Stimulated activated CD8-positive, alpha-beta memory T cell treated with anti-CD3 and anti-CD28 coated beads, Interleukin-4, amount 100 ng/mL, for 24 hours (primary cell): ENCODE measurements around the gene ENO2.

Experiments
- DNase-seq: peaks from one replicate; pipeline ENCODE4 v3.0.0-alpha.2; 2020; ENCODE audit warnings: low read depth

Gene ENO2

GRCh38 chr12:6948873-6949594 is 34.7 kb downstream of the ENO2 start:
- DNase-seq = no peak

GRCh38 chr12:6950401-6950801 is 36.0 kb downstream of the ENO2 start:
- no peak for DNase-seq

GRCh38 chr12:6950811-6951540 is 36.6 kb downstream of the ENO2 start, which contains the start of gene PTPN6:
PTPN6 (plus strand) TSS chr12:6951356; CDS start chr12:6951513, 157 bp downstream.
- DNase-seq = no peak

DNA sequence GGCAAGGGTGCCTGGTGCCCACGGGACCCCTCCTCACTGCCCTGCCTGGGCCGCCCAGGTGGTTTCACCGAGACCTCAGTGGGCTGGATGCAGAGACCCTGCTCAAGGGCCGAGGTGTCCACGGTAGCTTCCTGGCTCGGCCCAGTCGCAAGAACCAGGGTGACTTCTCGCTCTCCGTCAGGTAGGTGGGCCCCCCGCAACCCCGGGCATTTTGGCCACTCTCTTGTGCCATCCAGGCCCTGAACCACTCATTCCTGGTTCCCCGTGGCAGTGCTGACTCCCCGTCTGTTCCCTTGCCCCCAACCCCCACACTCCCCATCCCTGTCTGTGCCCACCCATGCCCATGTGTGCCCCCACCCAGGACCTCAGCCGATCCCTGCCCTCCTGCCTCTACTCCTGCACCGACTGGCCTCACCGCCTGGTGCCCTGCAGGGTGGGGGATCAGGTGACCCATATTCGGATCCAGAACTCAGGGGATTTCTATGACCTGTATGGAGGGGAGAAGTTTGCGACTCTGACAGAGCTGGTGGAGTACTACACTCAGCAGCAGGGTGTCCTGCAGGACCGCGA is 37.3 kb downstream of the ENO2 start:
- no peak for DNase-seq

GRCh38 chr12:6952121-6952862 is 37.9 kb downstream of the ENO2 start:
- no peak for DNase-seq

- DNase-seq = no peak
Measured at GRCh38 chr12:6952863-6953441, 38.6 kb downstream of the ENO2 start.

DNA sequence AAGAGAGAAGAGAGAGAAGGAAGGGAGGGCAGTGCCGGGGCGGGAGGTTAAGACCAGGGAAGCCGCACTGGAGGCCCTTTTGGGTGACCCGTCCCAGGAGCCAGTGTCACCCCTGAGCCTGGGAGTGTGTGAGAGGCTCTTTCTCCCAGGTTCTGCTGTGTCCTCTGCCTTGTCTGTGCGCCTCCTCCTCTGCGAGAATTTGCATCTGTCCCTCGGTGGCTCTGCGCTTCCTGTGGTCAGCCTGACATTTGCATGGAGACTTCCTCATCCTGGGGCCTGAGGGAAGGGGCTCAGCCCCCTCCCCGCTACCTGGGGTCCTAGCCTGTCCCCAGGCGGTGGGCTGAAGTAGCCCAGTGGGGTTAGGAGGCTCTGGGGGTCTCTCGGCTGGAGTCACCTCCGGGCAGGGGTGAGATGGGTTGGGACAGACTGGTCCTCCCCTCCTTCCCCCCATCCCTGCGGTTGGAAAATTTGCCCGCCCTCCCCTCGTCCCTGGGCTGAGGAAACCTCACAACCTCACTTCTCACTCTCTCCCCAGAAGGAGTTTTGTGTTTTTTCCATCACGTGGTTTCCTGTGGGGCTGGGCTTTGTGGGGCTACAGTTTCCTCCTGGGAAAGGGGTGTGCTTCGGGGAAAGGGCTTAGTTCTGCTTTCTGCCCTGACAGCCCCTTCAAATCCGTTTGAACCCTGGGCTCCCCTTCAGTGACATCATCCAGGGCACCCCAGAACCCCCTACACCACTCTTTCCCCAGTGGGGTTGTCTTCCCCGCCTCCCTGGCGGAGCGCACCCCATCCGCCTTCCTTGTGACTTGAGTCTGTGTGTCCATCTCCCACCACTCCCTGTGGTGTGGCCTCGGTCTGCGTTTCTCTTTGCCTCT is 39.3 kb downstream of the ENO2 start:
- DNase-seq = peak; percentile 83

- DNase-seq = no peak
Measured at GRCh38 chr12:6954316-6955107, 40.1 kb downstream of the ENO2 start.

DNA sequence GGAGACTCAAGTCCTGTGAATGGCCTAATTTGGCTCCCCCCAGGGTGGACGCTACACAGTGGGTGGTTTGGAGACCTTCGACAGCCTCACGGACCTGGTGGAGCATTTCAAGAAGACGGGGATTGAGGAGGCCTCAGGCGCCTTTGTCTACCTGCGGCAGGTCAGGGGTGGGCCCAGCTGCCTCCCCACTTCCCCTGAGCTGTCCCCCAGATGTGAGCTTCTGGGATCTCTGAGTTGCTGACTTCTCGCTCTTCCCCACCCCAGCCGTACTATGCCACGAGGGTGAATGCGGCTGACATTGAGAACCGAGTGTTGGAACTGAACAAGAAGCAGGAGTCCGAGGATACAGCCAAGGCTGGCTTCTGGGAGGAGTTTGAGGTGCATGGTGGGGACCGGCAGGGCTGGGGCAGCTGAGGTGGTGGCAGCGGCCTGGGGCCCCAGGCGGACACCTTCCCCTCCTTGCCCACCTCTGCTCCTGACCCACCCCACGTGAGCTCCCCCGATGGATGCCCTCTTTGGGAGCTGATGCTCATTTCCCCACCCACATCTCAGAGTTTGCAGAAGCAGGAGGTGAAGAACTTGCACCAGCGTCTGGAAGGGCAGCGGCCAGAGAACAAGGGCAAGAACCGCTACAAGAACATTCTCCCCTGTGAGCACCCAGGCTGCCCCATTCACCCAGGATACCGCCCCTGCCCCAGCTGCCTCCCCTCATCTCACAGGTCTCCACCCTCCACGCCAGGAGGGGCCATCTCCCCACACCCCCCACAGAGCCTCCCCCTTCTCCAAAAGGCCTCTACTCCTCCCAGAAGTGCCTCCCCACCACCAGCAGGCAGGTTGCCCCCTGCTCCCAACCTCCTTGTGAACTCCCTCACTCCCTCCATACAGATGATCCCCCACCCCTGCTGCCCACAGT is 41.0 kb downstream of the ENO2 start:
- DNase-seq = no peak

DNA sequence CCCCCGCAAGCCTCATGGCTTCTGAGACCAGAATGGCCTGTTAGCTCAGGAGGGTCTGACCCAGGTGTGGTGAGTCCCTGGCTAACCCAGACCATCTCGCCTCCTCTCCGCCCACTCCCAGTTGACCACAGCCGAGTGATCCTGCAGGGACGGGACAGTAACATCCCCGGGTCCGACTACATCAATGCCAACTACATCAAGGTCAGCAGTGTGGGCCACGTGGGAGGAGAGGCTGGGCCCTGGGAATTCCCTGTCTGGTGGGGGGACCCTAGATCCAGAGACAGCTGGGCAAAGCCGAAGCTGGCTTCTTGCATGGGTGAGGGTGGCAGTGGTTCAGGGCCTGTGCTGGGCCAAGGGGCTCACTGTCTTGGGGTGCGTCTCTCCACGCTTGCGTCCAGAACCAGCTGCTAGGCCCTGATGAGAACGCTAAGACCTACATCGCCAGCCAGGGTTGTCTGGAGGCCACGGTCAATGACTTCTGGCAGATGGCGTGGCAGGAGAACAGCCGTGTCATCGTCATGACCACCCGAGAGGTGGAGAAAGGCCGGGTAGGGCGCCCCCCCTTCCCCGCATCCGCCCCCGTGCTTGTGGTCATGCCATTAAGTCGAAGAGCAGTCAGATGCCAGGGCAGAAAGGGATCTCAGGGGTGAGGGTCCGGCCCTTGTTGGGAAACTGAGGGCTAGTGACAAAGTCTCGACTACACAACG is 41.8 kb downstream of the ENO2 start:
- DNase-seq = no peak

DNA sequence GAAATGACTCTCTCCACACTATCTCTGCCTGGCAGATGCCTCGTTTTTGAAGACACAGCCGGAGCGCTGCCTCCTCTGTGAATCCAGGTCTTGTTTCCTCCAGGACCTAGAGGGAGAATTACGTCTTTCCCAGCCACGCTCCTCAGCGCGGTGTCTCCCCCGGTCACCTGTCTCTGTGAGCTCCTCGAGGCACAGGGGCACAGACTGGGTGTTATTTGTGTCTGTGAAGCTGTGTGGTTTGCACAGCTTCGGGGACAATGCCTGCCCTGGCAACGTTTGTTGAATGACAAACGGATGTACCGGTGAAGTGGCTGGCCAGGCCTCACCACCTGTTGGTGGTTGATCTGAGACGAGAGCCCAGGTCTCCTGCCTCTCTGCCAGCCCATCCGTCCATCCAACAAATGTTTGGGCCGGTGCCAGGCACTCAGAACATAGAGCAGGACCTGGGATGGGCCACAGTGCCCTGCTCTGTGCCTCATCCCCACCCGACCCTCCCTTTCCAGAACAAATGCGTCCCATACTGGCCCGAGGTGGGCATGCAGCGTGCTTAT is 42.8 kb downstream of the ENO2 start:
- no peak for DNase-seq

- DNase-seq = no peak
Measured at GRCh38 chr12:6957741-6958608, 43.6 kb downstream of the ENO2 start.

DNA sequence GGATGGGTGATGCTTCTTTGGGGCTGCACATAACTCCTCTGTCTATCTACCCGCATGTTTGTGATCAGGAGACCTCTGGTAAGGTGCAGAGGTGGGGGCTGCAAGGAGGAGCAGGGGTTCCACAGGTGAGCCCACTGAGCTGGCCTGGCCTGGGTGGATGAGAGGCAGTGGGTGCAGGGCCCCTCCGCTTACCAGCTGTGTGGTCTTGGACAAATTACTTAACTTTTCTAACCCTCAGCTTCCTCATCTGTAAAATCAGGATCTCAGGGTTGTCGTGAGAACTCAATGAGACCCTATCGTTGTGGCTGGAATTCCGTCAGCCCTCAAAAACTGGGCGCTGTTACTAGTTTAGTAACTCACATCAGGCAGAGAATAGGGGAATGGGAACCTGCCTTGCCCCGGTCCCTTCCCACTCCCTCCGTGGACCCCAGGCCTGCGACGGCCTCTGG is 44.3 kb downstream of the ENO2 start:
- no peak for DNase-seq

GRCh38 chr12:6959058-6959804 is 44.9 kb downstream of the ENO2 start:
- no peak for DNase-seq

DNA sequence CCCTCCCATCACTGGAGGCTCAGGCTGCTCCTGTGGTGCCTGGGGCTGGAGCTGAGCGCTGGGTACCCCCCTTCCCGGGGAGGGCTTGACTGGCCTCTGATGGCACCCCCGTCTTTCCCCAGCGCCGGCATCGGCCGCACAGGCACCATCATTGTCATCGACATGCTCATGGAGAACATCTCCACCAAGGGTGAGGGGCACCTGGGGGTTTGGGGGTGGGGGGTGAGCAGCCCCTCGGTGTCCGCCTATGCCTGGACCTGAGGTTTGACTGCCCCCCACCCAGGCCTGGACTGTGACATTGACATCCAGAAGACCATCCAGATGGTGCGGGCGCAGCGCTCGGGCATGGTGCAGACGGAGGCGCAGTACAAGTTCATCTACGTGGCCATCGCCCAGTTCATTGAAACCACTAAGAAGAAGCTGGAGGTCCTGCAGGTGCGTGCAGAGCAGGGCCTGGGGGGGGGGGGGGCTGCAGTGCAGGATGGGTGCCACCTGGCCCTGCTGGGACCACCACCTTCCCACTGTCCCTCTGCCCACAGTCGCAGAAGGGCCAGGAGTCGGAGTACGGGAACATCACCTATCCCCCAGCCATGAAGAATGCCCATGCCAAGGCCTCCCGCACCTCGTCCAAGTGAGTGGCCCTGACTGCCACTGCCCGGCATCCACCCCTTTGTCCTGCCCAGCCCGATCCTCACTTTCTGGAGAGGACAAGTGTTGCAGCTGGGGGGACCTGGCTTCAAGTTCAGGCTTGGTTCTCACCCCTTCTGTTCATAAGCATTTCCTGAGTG is 45.6 kb downstream of the ENO2 start:
- no peak for DNase-seq
